HEK293 (cell line): ENCODE data around the gene DHRS13.

Source experiments
- CTCF ChIP-seq: fragments of 450-650 bp; formaldehyde crosslinking; IDR thresholded peaks from 2 replicates; pipeline ENCODE4 v1.5.1; 2016; ENCODE audit warnings: missing biosample characterization, missing genetic modification characterization
- FEZF1 ChIP-seq: fragments of 450-650 bp; formaldehyde crosslinking; IDR thresholded peaks from 2 replicates; pipeline ENCODE4 v1.5.1; 2016; ENCODE audit warnings: missing biosample characterization, missing genetic modification characterization
- HOXA7 ChIP-seq: sonication (generic); formaldehyde crosslinking; IDR thresholded peaks from 2 replicates; pipeline ENCODE4 v1.8.1; 2022; ENCODE audit warnings: missing genetic modification reagents, borderline replicate concordance
- KLF10 ChIP-seq: fragments of 450-650 bp; IDR thresholded peaks from 2 replicates; pipeline ENCODE4 v1.5.1; 2018; ENCODE audit warnings: missing biosample characterization, mild to moderate bottlenecking, missing genetic modification characterization
- KLF8 ChIP-seq: fragments of 450-650 bp; formaldehyde crosslinking; IDR thresholded peaks from 2 replicates; pipeline ENCODE4 v1.5.1; 2016; ENCODE audit warnings: missing biosample characterization, missing genetic modification characterization
- REST ChIP-seq: fragments of 450-650 bp; formaldehyde crosslinking; IDR thresholded peaks from 2 replicates; pipeline ENCODE4 v1.5.1; 2016; ENCODE audit warnings: missing biosample characterization, missing genetic modification characterization
- SP2 ChIP-seq: fragments of 450-650 bp; formaldehyde crosslinking; IDR thresholded peaks from 2 replicates; pipeline ENCODE4 v1.5.1; 2016; ENCODE audit warnings: missing biosample characterization, missing genetic modification characterization
- TRIM28 ChIP-seq: IDR thresholded peaks from 2 replicates; pipeline ENCODE4 v1.6.1; 2011; ENCODE audit warnings: low read length, control low read depth, borderline replicate concordance
- ZNF223 ChIP-seq: fragments of 450-650 bp; formaldehyde crosslinking; IDR thresholded peaks from 2 replicates; pipeline ENCODE4 v1.5.1; 2016; ENCODE audit warnings: missing biosample characterization, missing genetic modification characterization
- ZNF704 ChIP-seq: fragments of 450-650 bp; formaldehyde crosslinking; IDR thresholded peaks from 2 replicates; pipeline ENCODE4 v1.5.1; 2016; ENCODE audit warnings: missing biosample characterization, missing genetic modification characterization

- TF ChIP-seq ZNF223 (tag by site-specific recombination) (no peak), HOXA7 (CRISPR knock-in tag) (no peak), CTCF (tag by site-specific recombination) (no peak), FEZF1 (tag by site-specific recombination) (no peak), ZNF704 (no peak), REST (no peak), SP2 (tag by site-specific recombination) (no peak), KLF8 (no peak), TRIM28 (no peak), KLF10 (tag by site-specific recombination) (no peak)
These were observed 49.6 kb downstream of the DHRS13 start for GRCh38 chr17:28853295-28853694.
